ENCODE measurements around the gene INPP5D. TPM values are rescaled to one million over a fixed set of nuclear protein-coding genes. Genes with fewer than 3 reads are reported as not detected.

Gene INPP5D
- total RNA-seq, 1 donor from 2014 or later: 275 TPM

- H3K27me3 Mint-ChIP-seq: no peaks in the 10 kb centered on the region
- peaks cover 41% of the 10 kb centered on the region for H3K4me1 Mint-ChIP-seq
- peaks cover 87% of the 10 kb centered on the region for H3K36me3 Mint-ChIP-seq (ENCODE audit: low read depth)
- ChIA-PET POLR2A (interaction anchor here (0.6 to 2.7 kb wide), 7 partner anchors 10 to 101 kb away, joined by 3 to 12 read pairs (median 4); partner anchors contain the start of gene ATG16L1), CTCF (interaction anchor here (1.8 kb wide), 1 partner anchor 49 kb away, joined by 5 read pairs; the partner anchor contains the start of gene ATG16L1)
- H3K4me3 Mint-ChIP-seq: no peak overlapping the region
- intact Hi-C loops (cut with micrococcal nuclease): loop anchor here (1.0 kb wide), 1 partner anchor 50 kb away; the partner anchor contains the start of gene ATG16L1
- TF ChIP-seq CTCF (IDR thresholded peaks at IDR 0.05): no peak
- no peak for DNase-seq
- no peak for ATAC-seq (ENCODE audit: low read depth)
- H3K27ac Mint-ChIP-seq: peak overlapping the region; percentile 39
- H3K9me3 Mint-ChIP-seq: no peaks in the 10 kb centered on the region
These were observed 141.3 kb downstream of the INPP5D start for GRCh38 chr2:233201258-233202013.

- ChIA-PET CTCF (interaction anchor here (0.8 to 1.8 kb wide), 2 partner anchors 48 to 241 kb away, joined by 3 to 5 read pairs; partner anchors contain the start of gene ATG16L1), POLR2A (interaction anchor here (0.6 to 2.7 kb wide), 7 partner anchors 11 to 102 kb away, joined by 3 to 12 read pairs (median 4); partner anchors contain the start of gene ATG16L1)
- H3K9me3 Mint-ChIP-seq: no peaks in the 10 kb centered on the region
- DNase-seq (no peak), ATAC-seq (ENCODE audit: low read depth) (peak; percentile 69)
- H3K4me1 Mint-ChIP-seq: peaks cover 41% of the 10 kb centered on the region
- H3K27ac Mint-ChIP-seq: peak overlapping the region; percentile 88
- H3K4me3 Mint-ChIP-seq: peak overlapping the region; percentile 53
- H3K36me3 Mint-ChIP-seq (ENCODE audit: low read depth): peaks cover 83% of the 10 kb centered on the region
- no peak for TF ChIP-seq CTCF (IDR thresholded peaks at IDR 0.05)
- H3K27me3 Mint-ChIP-seq: no peaks in the 10 kb centered on the region
- intact Hi-C loops (cut with micrococcal nuclease): loop anchor here (1.0 kb wide), 1 partner anchor 49 kb away; the partner anchor contains the start of gene ATG16L1
These were observed 142.4 kb downstream of the INPP5D start for GRCh38 chr2:233202531-233202944.

- TF ChIP-seq CTCF (IDR thresholded peaks at IDR 0.05): no peak
- Mint-ChIP-seq H3K4me3 (peak overlapping the region; percentile 53), H3K27ac (peak overlapping the region; percentile 88), H3K4me1 (peaks cover 44% of the 10 kb centered on the region), H3K9me3 (no peaks in the 10 kb centered on the region), H3K36me3 (ENCODE audit: low read depth) (peaks cover 83% of the 10 kb centered on the region), H3K27me3 (no peaks in the 10 kb centered on the region)
- ATAC-seq (ENCODE audit: low read depth) (no peak), DNase-seq (no peak)
- ChIA-PET CTCF (no interaction called here), POLR2A (interaction anchor here (1.2 to 2.7 kb wide), 4 partner anchors 11 to 103 kb away, joined by 4 to 12 read pairs (median 9); partner anchors contain the start of gene ATG16L1)
- intact Hi-C loops (cut with micrococcal nuclease): no loop called here
These were observed 142.9 kb downstream of the INPP5D start for GRCh38 chr2:233203060-233203459.

- Mint-ChIP-seq H3K4me3 (no peak overlapping the region), H3K27me3 (no peaks in the 10 kb centered on the region), H3K9me3 (no peaks in the 10 kb centered on the region), H3K36me3 (ENCODE audit: low read depth) (peaks cover 80% of the 10 kb centered on the region), H3K27ac (no peak overlapping the region), H3K4me1 (peaks cover 49% of the 10 kb centered on the region)
- ChIA-PET POLR2A (no interaction called here), CTCF (no interaction called here)
- no peak for TF ChIP-seq CTCF (IDR thresholded peaks at IDR 0.05)
- no peak for DNase-seq
- intact Hi-C loops (cut with micrococcal nuclease): no loop called here
- ATAC-seq (ENCODE audit: low read depth): no peak
These were observed 144.3 kb downstream of the INPP5D start for GRCh38 chr2:233204286-233204936.
